HepG2 (cell line): ENCODE results near the gene SBSN. TPM values are rescaled to one million over a fixed set of nuclear protein-coding genes. Genes with fewer than 3 reads are reported as not detected.
A peak's percentile ranks its signal among the peaks of the same experiment; 100 is the strongest.

Source experiments
- AFF4 ChIP-seq: sonication (generic); formaldehyde crosslinking; IDR thresholded peaks from 2 replicates; pipeline ENCODE4 v1.4.0; 2020; ENCODE audit warnings: missing genetic modification reagents
- ATF3 ChIP-seq: sonication (generic); formaldehyde crosslinking; IDR thresholded peaks from 2 replicates; pipeline ENCODE4 v1.4.0; 2020; ENCODE audit warnings: missing genetic modification reagents
- ATF4 ChIP-seq, 2 experiments: fragments of 450-650 bp in 1 of 2; sonication (generic) in 1 of 2; formaldehyde crosslinking; IDR thresholded peaks; 2 replicates each; pipeline versions ENCODE4 v1.5.0 to v1.8.0; 2020 to 2022; ENCODE audit warnings: mild to moderate bottlenecking in 1 of 2, missing genetic modification reagents in 1 of 2
- ATM ChIP-seq: fragments of 450-650 bp; IDR thresholded peaks from 2 replicates; pipeline ENCODE4 v1.7.1; 2017; ENCODE audit warnings: mild to moderate bottlenecking, borderline replicate concordance
- DBP ChIP-seq: sonication (generic); formaldehyde crosslinking; IDR thresholded peaks from 2 replicates; pipeline ENCODE4 v1.4.0; 2020; ENCODE audit warnings: missing genetic modification reagents; ENCODE audit errors: not compliant biosample characterization
- NONO ChIP-seq, 2 experiments: fragments of 450-650 bp in 1 of 2; sonication (generic) in 1 of 2; formaldehyde crosslinking in 1 of 2; IDR thresholded peaks in 1 of 2; conservative IDR thresholded peaks in 1 of 2; 2 replicates each; pipeline versions ENCODE4 v1.6.1 to v1.8.0; 2017 to 2022; ENCODE audit warnings: mild to moderate bottlenecking in 1 of 2, missing genetic modification reagents in 1 of 2, moderate library complexity in 1 of 2
- PHF20 ChIP-seq: sonication (generic); formaldehyde crosslinking; IDR thresholded peaks from 2 replicates; pipeline ENCODE4 v1.5.0; 2020; ENCODE audit warnings: mild to moderate bottlenecking, missing genetic modification reagents
- RNF219 ChIP-seq: sonication (generic); formaldehyde crosslinking; IDR thresholded peaks from 2 replicates; pipeline ENCODE4 v1.5.0; 2020; ENCODE audit warnings: mild to moderate bottlenecking, missing genetic modification reagents
- TCF7L2 ChIP-seq: IDR thresholded peaks from 2 replicates; pipeline ENCODE4 v1.6.1; 2011; ENCODE audit warnings: mild to moderate bottlenecking, low read depth, low read length, moderate library complexity
- ZFP91 ChIP-seq: sonication (generic); formaldehyde crosslinking; IDR thresholded peaks from 2 replicates; pipeline ENCODE4 v1.9.0; 2022; ENCODE audit warnings: missing genetic modification reagents, mild to moderate bottlenecking, borderline replicate concordance
- ZNF281 ChIP-seq: sonication (generic); formaldehyde crosslinking; IDR thresholded peaks from 2 replicates; pipeline ENCODE4 v1.4.0; 2020; ENCODE audit warnings: missing genetic modification reagents, borderline replicate concordance
- ZNF605 ChIP-seq: sonication (generic); formaldehyde crosslinking; IDR thresholded peaks from 2 replicates; pipeline ENCODE4 v1.8.0; 2022; ENCODE audit warnings: mild to moderate bottlenecking, missing genetic modification reagents
- ZSCAN25 ChIP-seq: sonication (generic); formaldehyde crosslinking; IDR thresholded peaks from 2 replicates; pipeline ENCODE4 v1.8.0; 2022; ENCODE audit warnings: mild to moderate bottlenecking, missing genetic modification reagents
- polyA plus RNA-seq, 8 experiments: library from polyadenylated mRNA; depleted of rRNA in 3 of 8; stranded (reverse) in 7 of 8; unstranded in 1 of 8; fragments of >200 nt; fragmentation: Illumina TruSeq in 4 of 8; extraction: Trizol in 4 of 8; gene quantifications; 2 replicates each; pipeline versions ENCODE4 v1.2.1 to v1.2.3, GENCODE V29; 2011 to 2016; ENCODE audit warnings: low read depth in 4 of 8, missing spikeins in 1 of 8, mixed read lengths in 1 of 8; ENCODE audit not compliant: insufficient read depth in 1 of 8
- total RNA-seq, 5 experiments: library from RNA; depleted of rRNA; stranded (reverse); fragments of >200 nt; fragmentation: Illumina TruSeq; extraction: Trizol; gene quantifications; 2 replicates each; pipeline ENCODE4 v1.2.3, GENCODE V29; 2016; ENCODE audit warnings: low read depth in 1 of 5

The SBSN gene
- total and polyA plus RNA-seq, 2 of the 13 experiments (the other 11 are each of a cell fraction or from before 2014, with no cell fraction given) = not detected

GRCh38 chr19:35545001-35545854 lies 17.1 kb upstream of the SBSN start, which contains the start of gene TMEM147 (continued):
- TF ChIP-seq ATF3 (CRISPR knock-in tag) (0 out of 2 replicates have a peak, but pooled peaks have one; percentile 17), AFF4 (CRISPR knock-in tag) (0 out of 2 replicates have a peak, but pooled peaks have one; percentile 46), ZFP91 (CRISPR knock-in tag) (peak; percentile 77; the same call in 1 of the 2 replicates), ATF4 (CRISPR knock-in tag; IDR thresholded peaks at IDR 0.05) (peak in 1 of 2 experiments; percentile 51; a peak in 2 of 4 replicates), ZNF605 (CRISPR knock-in tag) (peak; percentile 57; the same call in 1 of the 2 replicates), RNF219 (CRISPR knock-in tag) (no peak), TCF7L2 (no peak), ATM (no peak), ZSCAN25 (CRISPR knock-in tag) (0 out of 2 replicates have a peak, but pooled peaks have one; percentile 18), ZNF281 (CRISPR knock-in tag) (0 out of 2 replicates have a peak, but pooled peaks have one; percentile 6), DBP (CRISPR knock-in tag) (no peak), NONO (IDR thresholded peaks at IDR 0.05) (no peak), NONO (CRISPR knock-in tag; conservative IDR thresholded peaks at IDR 0.05) (peak; percentile 75; the same call in 1 of the 2 replicates), PHF20 (CRISPR knock-in tag) (peak; percentile 90)
